GM18519 (cell line): ENCODE results near the gene NUDT19.
"Not testable (repeated sequence)": the region's sequence is repeated elsewhere in the genome, so short reads cannot be mapped to it uniquely, and the experiment has no call there.

Experiments
- ATAC-seq: cut with Tn5 transposase; IDR thresholded peaks from one replicate; pipeline ENCODE4 v1.9.1; 2021; ENCODE audit warnings: mild to moderate bottlenecking, moderate library complexity; ENCODE audit not compliant: unreplicated experiment, low FRiP score

The NUDT19 gene

DNA sequence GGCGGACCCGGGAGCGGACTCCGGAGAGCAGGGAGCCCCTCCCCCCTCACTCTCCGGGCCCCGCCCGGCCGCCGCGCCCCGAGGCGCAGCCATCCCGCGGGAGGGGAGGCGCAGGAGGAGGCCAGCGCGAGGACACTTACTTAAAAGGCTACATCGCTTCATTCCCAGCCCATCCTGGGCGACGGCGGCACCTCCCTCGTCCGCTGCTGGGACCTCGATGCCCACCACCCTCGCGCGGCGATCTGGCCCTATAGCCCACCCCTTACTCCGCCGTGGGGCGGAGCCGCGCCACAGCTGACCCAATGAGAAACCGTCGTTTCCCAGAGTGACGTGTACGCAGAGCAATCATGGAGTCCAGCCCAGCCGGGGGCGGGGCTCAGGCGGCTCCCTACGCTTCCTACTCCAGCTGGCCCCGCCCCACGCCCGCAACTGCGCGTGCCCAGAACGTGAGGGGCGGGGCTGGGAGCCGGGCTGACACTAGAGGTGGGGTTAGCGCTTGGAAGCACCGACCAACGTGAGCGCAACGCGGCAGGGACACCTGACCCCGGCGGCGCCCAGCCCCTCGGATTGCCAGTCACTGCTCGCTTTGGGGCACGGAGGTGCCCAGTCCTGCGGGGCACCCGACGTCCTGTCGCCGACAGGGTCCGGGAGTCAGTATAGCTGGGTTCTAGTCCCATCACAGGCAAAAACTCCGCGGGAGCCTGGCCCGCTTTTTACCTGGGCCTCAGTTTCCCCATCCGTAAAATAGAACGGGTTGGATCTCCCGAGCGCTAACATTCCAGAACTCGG lies 16.5 kb upstream of the NUDT19 start, which contains the start of gene ANKRD27:
ANKRD27 (minus strand) TSS at position 250 of the 789 bp plus-strand sequence. CDS start 16,165 bp downstream, outside the sequence.
- peak; percentile 96 for ATAC-seq

DNA sequence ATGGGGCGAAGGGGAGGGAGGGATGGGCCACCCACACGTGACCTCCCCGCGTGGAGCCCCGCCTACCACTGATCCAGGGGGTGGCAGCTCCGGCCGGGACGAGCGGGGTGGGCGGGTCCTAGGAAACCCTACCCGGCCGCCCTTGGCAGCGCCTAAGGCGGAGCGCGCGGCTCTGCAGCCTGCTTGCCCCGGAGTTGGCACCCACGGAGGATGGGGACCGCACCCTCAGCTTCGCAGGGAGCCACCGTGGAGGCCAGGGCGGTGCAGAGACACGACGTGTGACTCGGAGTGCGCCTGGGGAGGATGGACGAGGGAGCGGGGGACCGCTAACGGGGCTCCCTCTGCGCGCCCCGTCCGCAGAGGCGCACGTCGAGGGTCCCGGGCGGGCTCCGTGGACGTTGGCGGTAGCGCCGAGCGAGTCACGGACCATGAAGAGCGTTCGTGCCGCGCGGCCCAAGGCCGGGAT lies 15.9 kb upstream of the NUDT19 start, which contains the start of gene RGS9BP:
RGS9BP (plus strand) TSS at position 129 of the 466 bp plus-strand sequence. CDS start 416 bp downstream, outside the sequence.
- ATAC-seq: peak; percentile 1

DNA sequence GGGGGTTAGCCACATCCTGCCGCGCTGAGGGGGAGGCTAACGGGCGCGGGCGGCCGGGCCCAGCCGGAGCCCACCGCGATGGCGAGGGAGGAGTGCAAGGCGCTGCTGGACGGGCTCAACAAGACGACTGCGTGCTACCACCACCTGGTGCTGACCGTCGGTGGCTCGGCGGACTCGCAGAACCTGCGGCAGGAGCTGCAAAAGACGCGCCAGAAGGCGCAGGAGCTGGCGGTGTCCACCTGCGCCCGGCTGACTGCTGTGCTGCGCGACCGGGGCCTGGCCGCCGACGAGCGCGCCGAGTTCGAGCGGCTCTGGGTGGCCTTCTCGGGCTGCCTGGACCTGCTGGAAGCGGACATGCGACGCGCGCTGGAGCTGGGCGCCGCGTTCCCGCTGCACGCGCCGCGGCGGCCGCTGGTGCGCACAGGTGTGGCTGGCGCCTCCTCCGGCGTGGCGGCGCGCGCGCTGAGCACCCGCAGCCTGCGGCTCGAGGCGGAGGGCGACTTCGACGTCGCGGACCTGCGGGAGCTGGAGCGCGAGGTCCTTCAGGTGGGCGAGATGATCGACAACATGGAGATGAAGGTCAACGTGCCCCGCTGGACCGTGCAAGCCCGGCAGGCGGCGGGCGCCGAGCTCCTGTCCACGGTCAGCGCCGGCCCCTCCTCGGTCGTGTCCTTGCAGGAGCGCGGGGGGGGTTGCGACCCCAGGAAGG lies 15.3 kb upstream of the NUDT19 start:
- no peak for ATAC-seq

DNA sequence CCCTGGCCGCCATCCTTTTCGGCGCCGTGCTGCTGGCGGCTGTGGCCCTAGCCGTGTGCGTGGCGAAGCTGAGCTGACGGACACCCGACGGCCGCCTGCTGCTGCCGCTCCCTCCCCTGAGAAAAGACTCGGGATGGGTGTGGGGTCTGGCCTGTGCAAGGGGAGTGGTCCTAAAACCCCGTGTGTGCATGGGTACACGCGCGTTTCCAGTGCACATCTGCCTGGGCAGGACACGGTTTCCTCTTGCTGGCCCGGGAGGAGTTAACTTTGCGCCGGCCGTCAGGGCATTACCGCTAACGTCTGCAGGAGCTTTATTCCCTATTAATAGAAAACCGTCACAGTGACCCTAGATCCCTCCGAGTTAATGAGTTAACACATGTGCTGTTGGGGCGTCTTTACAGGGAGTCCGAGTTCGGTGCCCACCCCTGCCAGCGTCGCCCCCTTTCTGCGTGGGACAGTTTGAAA lies 14.7 kb upstream of the NUDT19 start:
- ATAC-seq: no peak

DNA sequence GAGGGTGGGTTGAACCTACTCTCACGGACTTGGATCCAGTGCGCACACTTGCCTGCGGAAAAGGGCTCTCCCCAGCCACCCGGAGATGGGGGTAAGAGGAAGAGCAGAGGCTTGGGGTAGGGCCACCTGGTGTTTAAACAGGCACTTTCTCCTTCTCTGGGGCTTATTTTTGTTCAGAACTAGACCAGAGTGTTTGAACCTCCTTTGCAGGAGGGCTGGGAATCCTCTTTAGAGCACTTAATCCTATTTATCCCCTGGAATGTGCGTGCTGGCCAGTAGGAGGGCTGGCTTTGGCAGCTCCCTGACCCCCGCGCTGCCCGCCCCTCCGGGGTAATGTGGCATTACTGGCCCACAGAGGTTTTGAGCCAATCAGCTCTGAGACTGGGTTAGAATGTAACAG lies 14.0 kb upstream of the NUDT19 start:
- no peak for ATAC-seq

DNA sequence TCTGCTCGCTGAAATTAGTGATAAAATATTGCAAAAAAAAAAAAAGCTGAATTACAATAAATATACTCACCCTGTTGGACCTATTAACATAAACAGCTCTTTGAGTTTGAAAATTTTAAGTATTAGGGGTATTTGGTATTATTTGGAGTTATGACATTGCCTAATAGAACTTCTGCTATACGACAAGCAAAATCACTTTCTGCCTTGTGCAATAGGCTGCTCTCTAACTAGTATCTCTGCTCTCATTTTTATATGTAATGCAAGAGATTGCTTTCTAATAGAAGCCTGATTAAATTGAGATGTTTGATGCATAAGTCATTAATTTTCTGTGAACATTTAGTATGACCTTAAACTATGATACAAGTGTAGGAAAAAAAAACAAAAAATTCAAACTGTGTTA lies 10.6 kb upstream of the NUDT19 start:
- ATAC-seq: no peak

DNA sequence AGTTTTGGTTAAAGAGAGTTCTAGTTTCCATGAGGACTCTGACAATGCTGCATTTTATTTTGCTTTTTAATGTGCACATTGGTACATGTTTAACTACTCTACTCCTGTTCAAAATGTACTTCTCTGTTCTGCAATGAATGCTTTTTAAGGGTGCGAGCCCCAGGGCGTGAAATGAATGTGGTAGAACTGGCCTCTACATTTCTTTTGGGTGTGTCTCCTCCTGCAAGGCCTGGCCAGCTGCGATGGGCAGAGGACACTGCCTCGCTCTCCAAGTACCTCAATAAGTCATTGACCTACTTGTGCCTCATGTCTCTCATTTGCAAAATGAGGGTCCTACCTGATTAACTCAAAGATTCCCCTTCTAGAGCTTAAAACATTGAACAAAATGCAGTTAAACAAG lies 9.3 kb upstream of the NUDT19 start:
- no peak for ATAC-seq

DNA sequence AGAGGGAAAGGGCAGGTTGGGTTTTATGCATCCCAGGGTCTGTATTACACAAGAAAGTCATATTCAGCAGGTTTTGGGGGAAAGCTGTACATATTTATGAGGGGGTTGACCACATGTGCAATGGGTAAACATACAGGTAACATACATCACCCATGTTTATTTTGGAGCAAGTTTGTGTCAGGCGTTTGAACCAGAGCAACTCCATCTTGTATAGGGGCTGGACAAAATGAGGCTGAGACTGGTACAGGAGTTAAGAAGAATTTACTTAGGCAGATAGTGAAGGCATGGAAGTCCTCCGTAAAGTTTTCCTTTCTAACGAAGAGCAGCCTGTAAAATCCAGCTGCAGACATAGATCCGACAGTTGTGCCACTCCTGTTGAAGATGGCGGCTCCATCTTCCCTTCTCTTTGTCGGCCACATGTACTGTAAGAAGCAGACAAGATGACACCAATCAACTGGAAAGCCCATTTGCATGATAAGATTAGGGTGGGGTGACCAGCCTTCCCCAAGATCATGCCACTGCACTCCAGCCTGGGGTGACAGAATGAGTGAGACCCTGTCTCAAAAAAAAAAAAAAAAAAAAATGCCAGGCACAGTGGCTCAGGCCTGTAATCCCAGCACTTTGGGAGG lies 4.7 kb upstream of the NUDT19 start:
- no peak for ATAC-seq

DNA sequence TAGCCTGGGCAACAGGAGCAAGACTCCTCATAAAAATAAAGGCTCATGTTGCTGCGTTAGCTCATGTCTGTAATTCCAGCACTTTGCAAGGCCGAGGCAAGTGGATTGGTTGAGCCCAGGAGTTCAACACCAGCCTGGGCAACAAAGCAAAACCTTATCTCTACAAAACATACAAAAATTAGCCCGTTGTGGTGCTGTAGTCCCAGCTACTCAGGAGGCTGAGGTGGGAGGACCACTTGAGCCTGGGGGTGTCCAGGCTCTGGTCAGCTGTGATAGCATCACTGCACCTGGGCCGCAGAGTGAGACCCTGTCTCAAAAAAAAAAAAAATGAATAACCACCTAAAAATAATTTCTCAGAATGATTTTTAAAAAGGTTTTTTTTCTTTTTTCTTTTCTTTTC lies 3.9 kb upstream of the NUDT19 start:
- ATAC-seq: no peak

DNA sequence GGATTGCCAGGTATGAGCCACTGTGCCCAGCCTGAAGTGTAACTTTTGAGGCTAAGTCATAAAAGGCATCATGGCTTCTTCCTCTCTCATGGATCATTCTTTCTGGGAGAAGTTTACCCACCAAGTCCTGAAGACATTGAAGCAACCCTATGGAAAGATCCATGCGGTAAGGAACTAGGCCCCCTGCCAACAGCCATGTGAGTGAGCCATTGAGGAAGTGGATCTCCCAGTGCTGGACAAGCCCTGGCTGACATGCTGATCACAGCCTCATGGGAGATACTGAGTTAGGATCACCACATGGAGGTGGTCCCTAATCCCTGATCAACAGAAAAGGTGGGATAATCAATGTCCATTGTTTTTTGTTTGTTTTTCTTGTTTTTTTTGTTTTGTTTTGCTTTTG lies 3.3 kb upstream of the NUDT19 start:
- ATAC-seq: no peak

DNA sequence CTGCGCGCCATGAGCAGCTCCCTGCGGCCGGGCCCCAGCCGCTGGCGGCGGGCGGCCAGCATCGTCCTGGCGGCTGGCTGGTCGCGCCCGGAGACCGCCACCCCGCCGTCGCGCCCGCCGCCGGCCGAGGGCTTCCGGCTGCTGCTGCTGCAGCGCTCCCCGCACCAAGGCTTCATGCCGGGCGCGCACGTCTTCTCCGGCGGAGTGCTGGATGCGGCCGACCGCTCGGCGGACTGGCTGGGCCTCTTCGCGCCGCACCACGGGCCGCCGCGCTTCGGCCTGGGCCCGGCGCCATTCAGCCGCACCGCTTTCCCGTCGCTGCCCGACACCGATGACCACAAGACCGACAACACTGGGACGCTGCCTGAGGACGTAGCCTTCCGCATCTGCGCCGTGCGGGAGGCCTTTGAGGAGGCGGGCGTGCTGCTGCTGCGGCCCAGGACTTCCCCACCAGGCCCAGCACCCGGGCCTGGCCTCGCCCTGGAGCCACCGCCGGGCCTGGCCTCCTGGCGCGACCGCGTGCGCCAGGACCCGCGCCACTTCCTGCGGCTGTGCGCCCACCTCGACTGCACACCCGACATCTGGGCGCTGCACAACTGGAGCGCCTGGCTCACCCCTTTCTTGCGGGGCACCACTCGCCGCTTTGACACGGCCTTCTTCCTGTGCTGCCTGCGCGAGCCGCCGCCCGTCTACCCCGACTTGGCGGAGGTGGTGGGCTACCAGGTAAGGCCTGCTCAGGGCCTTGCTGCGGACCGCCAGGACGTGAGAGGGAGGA lies 518 bp downstream of the NUDT19 start:
- ATAC-seq: peak; percentile 38

DNA sequence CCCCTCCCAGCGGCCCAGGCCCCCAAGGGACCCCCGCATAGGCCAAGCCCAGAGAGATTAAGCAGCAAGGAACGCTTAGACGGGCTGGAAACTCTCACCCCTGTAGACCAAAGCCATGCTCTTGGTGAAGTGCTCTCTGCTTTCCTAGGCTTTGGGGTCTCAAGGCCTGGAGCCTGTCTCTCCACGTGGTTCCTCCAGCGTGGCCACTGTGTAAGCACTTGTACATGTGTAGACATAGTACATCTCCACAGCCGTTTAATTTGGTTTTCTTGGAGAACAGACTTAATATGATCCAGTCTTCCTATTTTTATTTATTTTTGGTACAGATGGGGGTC lies 1.1 kb downstream of the NUDT19 start:
- ATAC-seq: no peak

DNA sequence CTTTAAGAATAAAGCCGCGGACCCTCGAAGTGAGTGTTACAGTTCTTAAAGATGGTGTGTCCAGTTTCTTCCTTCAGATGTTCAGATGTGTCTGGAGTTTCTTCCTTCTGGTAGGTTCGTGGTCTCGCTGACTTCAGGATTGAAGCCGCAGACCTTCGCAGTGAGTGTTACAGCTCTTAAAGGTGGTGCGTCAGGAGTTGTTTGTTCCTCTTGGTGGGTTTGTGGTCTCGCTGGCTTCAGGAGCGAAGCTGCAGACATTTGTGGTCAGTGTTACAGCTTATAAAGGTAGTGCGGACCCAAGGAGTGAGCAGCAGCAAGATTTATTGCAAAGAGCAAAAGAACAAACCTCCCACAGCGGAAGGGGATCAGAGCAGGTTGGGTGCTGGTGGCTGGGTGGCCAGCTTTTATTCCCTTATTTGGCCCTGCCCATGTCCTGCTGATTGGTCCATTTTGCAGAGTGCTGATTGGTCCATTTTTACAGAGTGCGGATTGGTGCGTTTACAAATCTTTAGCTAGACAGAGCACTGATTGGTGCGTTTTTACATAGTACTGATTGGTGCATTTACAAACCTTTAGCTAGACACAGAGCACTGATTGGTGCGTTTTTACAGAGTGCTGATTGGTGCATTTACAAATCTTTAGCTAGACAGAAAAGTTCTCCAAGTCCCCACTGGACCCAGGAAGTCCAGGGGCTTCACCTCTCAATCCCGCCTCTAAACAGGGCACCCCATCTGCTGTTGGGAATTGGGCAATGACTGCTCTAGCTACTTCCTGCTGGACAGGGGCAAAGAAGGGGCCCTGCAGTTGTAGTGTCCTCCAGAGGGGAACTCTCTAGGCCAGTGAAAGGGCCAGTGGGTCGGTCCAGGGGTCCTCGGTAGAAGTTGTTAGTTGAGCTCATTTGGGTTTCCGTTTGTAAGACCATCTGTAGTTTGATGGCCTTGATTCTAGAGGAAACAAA lies 1.8 kb downstream of the NUDT19 start:
- not testable (repeated sequence) for ATAC-seq

DNA sequence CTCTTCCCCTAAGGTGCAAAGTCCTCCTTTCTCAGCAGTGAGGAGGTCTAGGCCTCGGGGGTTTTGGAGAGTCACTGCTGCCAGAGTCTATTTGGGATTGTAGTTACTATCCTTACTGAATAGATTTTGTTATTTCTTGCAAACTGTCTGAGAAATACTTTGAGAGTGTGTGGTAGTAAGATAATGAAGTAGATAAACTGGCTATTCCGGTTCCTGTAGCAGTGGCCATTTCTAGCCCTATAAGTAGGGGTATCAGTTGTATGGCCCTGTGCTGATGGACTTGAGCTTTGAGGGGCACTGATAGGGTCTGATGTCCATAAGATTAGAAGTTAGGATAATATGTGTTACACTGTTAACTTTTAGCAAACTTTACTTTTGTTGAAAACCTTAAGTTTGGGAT lies 2.7 kb downstream of the NUDT19 start:
- ATAC-seq: not testable (repeated sequence)

DNA sequence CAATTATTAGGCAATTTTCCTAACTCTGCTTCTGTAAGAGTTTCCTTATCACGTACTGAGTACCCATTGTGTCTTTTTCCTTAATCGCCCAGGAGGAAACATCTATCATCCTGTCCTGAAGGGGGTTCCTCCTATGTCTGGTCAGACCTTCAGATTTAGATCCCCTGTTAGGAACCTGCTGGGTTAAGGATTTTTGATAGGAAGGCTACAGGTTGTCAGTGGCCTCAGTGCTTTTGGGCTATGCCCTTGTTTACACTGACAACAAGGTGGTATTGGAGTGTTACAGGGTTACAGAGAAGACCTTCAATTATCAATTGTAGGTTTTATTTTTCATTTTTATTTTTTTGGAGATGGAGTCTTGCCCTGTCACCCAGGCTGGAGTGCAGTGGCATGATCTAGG lies 3.2 kb downstream of the NUDT19 start:
- not testable (repeated sequence) for ATAC-seq

DNA sequence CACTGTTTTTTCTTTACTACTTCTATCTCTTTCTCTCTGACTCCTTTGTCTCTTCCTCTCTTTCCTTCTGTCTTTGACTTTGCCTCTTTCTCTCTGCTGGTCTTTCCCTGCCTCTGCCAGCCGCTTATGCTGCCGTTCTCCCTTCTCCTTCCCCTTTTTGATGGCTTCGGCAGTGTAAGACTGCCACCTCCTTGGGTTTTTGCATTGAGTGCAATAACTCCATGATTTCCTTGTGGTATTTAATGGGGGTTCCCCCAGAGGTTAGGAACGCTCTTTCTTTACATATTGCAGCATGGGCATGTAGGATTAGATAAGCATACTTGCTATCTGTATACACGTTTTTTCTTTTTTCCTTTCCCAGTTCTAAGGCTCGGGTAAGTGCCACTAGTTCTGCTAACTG lies 3.9 kb downstream of the NUDT19 start:
- ATAC-seq: not testable (repeated sequence)

DNA sequence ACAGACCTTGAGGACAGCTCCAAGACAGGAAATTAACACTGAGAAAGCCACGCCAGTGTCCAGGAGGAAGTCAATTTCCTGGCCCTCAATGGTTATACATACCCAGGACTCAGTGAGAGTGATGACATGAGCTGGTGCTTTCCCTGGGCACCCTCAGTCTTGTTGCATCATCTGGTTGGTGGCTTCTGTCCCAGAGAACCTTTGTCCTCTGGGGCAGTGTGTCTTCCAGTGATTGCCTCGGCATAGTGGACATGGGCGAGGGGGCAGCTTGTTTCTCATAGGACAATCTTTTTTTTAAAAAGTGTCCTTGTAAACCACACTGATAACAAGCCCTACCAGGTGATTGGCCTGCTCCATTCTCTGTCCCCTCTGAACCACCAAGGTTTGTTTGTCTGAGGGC lies 5.2 kb downstream of the NUDT19 start:
- ATAC-seq: not testable (repeated sequence)

DNA sequence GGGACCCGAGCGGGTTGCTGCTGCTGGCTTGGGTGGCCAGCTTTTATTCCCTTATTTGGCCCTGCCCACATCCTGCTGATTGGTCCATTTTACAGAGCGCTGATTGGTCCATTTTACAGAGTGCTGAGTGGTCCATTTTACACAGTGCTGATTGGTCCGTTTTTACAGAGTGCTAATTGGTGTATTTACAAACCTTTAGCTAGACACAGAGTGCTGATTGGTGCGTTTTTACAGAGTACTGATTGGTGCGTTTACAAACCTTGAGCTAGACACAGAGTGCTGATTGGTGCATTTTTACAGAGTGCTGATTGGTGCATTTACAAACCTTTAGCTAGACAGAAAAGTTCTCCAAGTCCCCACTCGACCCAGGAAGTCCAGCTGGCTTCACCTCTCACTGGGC lies 8.5 kb downstream of the NUDT19 start:
- ATAC-seq: not testable (repeated sequence)

DNA sequence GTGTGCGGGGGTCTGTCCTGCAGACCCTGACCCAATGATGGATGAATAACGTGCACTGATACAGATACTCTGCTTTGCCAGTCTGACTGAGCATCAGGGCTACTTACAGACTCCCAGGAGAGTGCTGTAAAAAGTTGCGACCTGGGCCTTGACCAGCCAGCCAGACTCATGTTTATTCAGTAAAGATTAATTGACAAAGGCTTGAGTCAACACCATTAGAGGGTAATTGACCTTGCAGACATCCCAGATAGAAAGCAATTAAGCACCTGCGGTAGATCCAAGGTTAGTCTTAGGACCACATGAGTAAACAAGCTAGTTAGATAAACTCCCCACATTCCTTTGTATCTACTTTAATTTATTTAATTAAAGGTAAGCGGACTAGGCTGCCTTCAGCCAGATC lies 10.4 kb downstream of the NUDT19 start:
- ATAC-seq: no peak
